Esophagus squamous epithelium (tissue), 5 donors: ENCODE results near the gene BRIP1. TPM values are rescaled to one million over a fixed set of nuclear protein-coding genes. Genes with fewer than 3 reads are reported as not detected.
"Not testable (repeated sequence)": the region's sequence is repeated elsewhere in the genome, so short reads cannot be mapped to it uniquely, and the experiment has no call there.

Source experiments
- DNase-seq: peaks from one replicate; lab custom pipeline; 2025; lab: John Stamatoyannopoulos, UW
- H3K27ac ChIP-seq, 4 donors: fragments of 200-600 bp; sonication (generic); one replicate each; pipeline ENCODE4 v1.5.1; 2016 to 2019; ENCODE audit warnings: mild to moderate bottlenecking in 1 of 4
- H3K27me3 ChIP-seq, 4 donors: fragments of 200-600 bp; sonication (generic); 1 replicate in 3 of 4; 2 replicates in 1 of 4; pipeline versions ENCODE4 v1.5.1 to v1.6.0; 2017 to 2021; ENCODE audit warnings: antibody characterized with exemption in 1 of 4
- H3K36me3 ChIP-seq, 3 donors: fragments of 200-600 bp; sonication (generic); one replicate each; pipeline ENCODE4 v1.5.1; 2016 to 2019
- H3K4me1 ChIP-seq, 3 donors: fragments of 200-600 bp; sonication (generic); one replicate each; pipeline ENCODE4 v1.5.1; 2017 to 2019
- H3K4me3 ChIP-seq, 4 donors: fragments of 200-600 bp; sonication (generic); 1 replicate in 3 of 4; 2 replicates in 1 of 4; pipeline ENCODE4 v1.5.1; 2016 to 2019; ENCODE audit warnings: mild to moderate bottlenecking in 2 of 4, moderate library complexity in 1 of 4
- H3K9me3 ChIP-seq, 3 donors: fragments of 200-600 bp; sonication (generic); one replicate each; pipeline ENCODE4 v1.5.1; 2016 to 2019
- CTCF ChIP-seq, 6 experiments: fragments of 450-650 bp in 4 of 6; fragments of 200-600 bp in 2 of 6; sonication (generic) in 2 of 6; IDR thresholded peaks; one replicate each; pipeline ENCODE4 v1.5.1; 2016 to 2019; ENCODE audit warnings: antibody characterized with exemption in 6 of 6, mild to moderate bottlenecking in 4 of 6, moderate library complexity in 4 of 6
- POLR2A ChIP-seq, 4 donors: fragments of 450-650 bp; IDR thresholded peaks; one replicate each; pipeline ENCODE4 v1.6.1; 2017; ENCODE audit warnings: antibody characterized with exemption in 4 of 4, mild to moderate bottlenecking in 4 of 4, moderate library complexity in 3 of 4
- WGBS, 2 donors: methylation state at CpG; one replicate each; pipeline ENCODE4 v1.1.5; 2018; 5-methylcytosine and 5-hydroxymethylcytosine counted together
- intact Hi-C: fragments of 100-400 bp; cut with DNase I; formaldehyde crosslinking; loops from one replicate; pipeline ENCODE4 v1.15.0; 2022
- total RNA-seq, 4 donors: library from RNA; depleted of rRNA; stranded (reverse); fragments of >200 nt; gene quantifications; one replicate each; pipeline ENCODE4 v1.1.0, GENCODE V29; 2016
- donor health status: DM: yes; HTN: yes; CAD: no.

The BRIP1 gene
- total RNA-seq, 4 donors from 2014 or later = 1.6 to 7.0 (median 3.2) TPM

GRCh38 chr17:61833536-61834193, 29.7 kb downstream of the BRIP1 start:
- Histone ChIP-seq H3K27ac (no peak overlapping the region), H3K4me3 (no peak overlapping the region), H3K36me3 (no peaks in the 10 kb centered on the region), H3K27me3 (no peaks in the 10 kb centered on the region), H3K4me1 (peaks cover 0 to 8% (median 0%) of the 10 kb centered on the region in 3 donors), H3K9me3 (no peaks in the 10 kb centered on the region)
- DNase-seq = no peak
- 43 to 62% methylated on average over 7 of the region's 7 CpGs for WGBS, 2 donors
- TF ChIP-seq CTCF (IDR thresholded peaks at IDR 0.05) (no peak), POLR2A (IDR thresholded peaks at IDR 0.05) (no peak)
- intact Hi-C loops = no loop called here

- intact Hi-C loops = no loop called here
- Histone ChIP-seq H3K4me3 (no peak overlapping the region), H3K36me3 (no peaks in the 10 kb centered on the region), H3K4me1 (peaks cover 0 to 8% (median 0%) of the 10 kb centered on the region in 3 donors), H3K27ac (no peak overlapping the region), H3K9me3 (no peaks in the 10 kb centered on the region), H3K27me3 (no peaks in the 10 kb centered on the region)
- no peak for TF ChIP-seq POLR2A (IDR thresholded peaks at IDR 0.05)
- no peak for TF ChIP-seq CTCF (IDR thresholded peaks at IDR 0.05)
- no peak for DNase-seq
- WGBS, 2 donors = 85 to 89% methylated on average over 3 of the region's 3 CpGs
These were observed 30.9 kb downstream of the BRIP1 start for GRCh38 chr17:61832463-61832862.

GRCh38 chr17:61831099-61831498, 32.2 kb downstream of the BRIP1 start:
- H3K9me3 ChIP-seq = no peaks in the 10 kb centered on the region
- peaks cover 0 to 8% (median 0%) of the 10 kb centered on the region in 3 donors for H3K4me1 ChIP-seq
- TF ChIP-seq CTCF (IDR thresholded peaks at IDR 0.05) (no peak), POLR2A (IDR thresholded peaks at IDR 0.05) (no peak)
- no peak overlapping the region for H3K27ac ChIP-seq
- H3K36me3 ChIP-seq = no peaks in the 10 kb centered on the region
- no peaks in the 10 kb centered on the region for H3K27me3 ChIP-seq
- 100% methylated on average over 1 of the region's 1 CpG for WGBS, 2 donors
- H3K4me3 ChIP-seq = no peak overlapping the region
- no peak for DNase-seq
- intact Hi-C loops = no loop called here

GRCh38 chr17:61828694-61829093, 34.6 kb downstream of the BRIP1 start:
- TF ChIP-seq POLR2A (IDR thresholded peaks at IDR 0.05) (no peak), CTCF (IDR thresholded peaks at IDR 0.05) (no peak)
- H3K4me3 ChIP-seq = no peak overlapping the region
- no peak overlapping the region for H3K27ac ChIP-seq
- 88 to 89% methylated on average over 1 of the region's 1 CpG for WGBS, 2 donors
- no peaks in the 10 kb centered on the region for H3K27me3 ChIP-seq
- peaks cover 0 to 4% (median 0%) of the 10 kb centered on the region in 3 donors for H3K4me1 ChIP-seq
- intact Hi-C loops = loop anchor here (10.0 kb wide), 1 partner anchor 174 kb away; no protein-coding TSS in a partner anchor
- no peak for DNase-seq
- H3K36me3 ChIP-seq = no peaks in the 10 kb centered on the region
- no peaks in the 10 kb centered on the region for H3K9me3 ChIP-seq

GRCh38 chr17:61827649-61828395, 35.5 kb downstream of the BRIP1 start:
- DNase-seq = no peak
- no peaks in the 10 kb centered on the region for H3K9me3 ChIP-seq
- no peak overlapping the region for H3K4me3 ChIP-seq
- no peak for TF ChIP-seq CTCF (IDR thresholded peaks at IDR 0.05)
- no peaks in the 10 kb centered on the region for H3K27me3 ChIP-seq
- WGBS, 2 donors = 95 to 98% methylated on average over 8 of the region's 8 CpGs
- no peaks in the 10 kb centered on the region for H3K4me1 ChIP-seq
- intact Hi-C loops = loop anchor here (10.0 kb wide), 1 partner anchor 173 kb away; no protein-coding TSS in a partner anchor
- no peaks in the 10 kb centered on the region for H3K36me3 ChIP-seq
- H3K27ac ChIP-seq = no peak overlapping the region

- not testable (repeated sequence) for H3K9me3 ChIP-seq, H3K4me1 ChIP-seq, H3K36me3 ChIP-seq, H3K4me3 ChIP-seq, H3K27me3 ChIP-seq, H3K27ac ChIP-seq, DNase-seq
- intact Hi-C loops = loop anchor here (10.0 kb wide), 1 partner anchor 172 kb away; no protein-coding TSS in a partner anchor
- WGBS, 2 donors = 93 to 100% methylated on average over 1 of the region's 1 CpG
These were observed 36.5 kb downstream of the BRIP1 start for GRCh38 chr17:61826866-61827265.

- 83 to 86% methylated on average over 2 of the region's 2 CpGs for WGBS, 2 donors
- not testable (repeated sequence) for H3K27ac ChIP-seq, H3K36me3 ChIP-seq, H3K27me3 ChIP-seq, H3K9me3 ChIP-seq, H3K4me3 ChIP-seq, DNase-seq, H3K4me1 ChIP-seq
- intact Hi-C loops = loop anchor here (10.0 kb wide), 1 partner anchor 171 kb away; no protein-coding TSS in a partner anchor
These were observed 37.1 kb downstream of the BRIP1 start for GRCh38 chr17:61826198-61826597.
